GM23338 (cell line): ENCODE measurements around the gene RNF168. TPM values are rescaled to one million over a fixed set of nuclear protein-coding genes. Genes with fewer than 3 reads are reported as not detected.

Experiments
- ATAC-seq: fragments of 200-7000 bp; cut with Tn5 transposase; 3 replicates; pipeline ENCODE4 v1.9.1; 2020
- DNase-seq: peaks from one replicate; pipeline ENCODE4 v3.0.0-alpha.2; 2015; ENCODE audit warnings: low spot score
- H2AFZ ChIP-seq: fragments of 200-600 bp; sonication (generic); 2 replicates; pipeline ENCODE4 v1.8.0; 2016; ENCODE audit warnings: antibody characterized with exemption, mild to moderate bottlenecking, moderate library complexity
- H3F3A ChIP-seq: fragments of 200-600 bp; sonication (generic); replicated peaks from 2 replicates; pipeline ENCODE4 v1.8.0; 2017; ENCODE audit warnings: antibody characterized with exemption, mixed run types, low read depth
- H3K27ac ChIP-seq: fragments of 200-600 bp; sonication (generic); 2 replicates; pipeline ENCODE4 v1.6.1; 2016; ENCODE audit warnings: low read depth
- H3K27me3 ChIP-seq: fragments of 200-600 bp; sonication (generic); 2 replicates; pipeline ENCODE4 v1.8.0; 2016; ENCODE audit warnings: mild to moderate bottlenecking, mixed run types, moderate library complexity; ENCODE audit not compliant: insufficient read depth
- H3K36me3 ChIP-seq: fragments of 200-600 bp; sonication (generic); 2 replicates; pipeline ENCODE4 v1.8.0; 2016; ENCODE audit warnings: mild to moderate bottlenecking; ENCODE audit not compliant: insufficient read depth
- H3K4me1 ChIP-seq: fragments of 200-600 bp; sonication (generic); 2 replicates; pipeline ENCODE4 v1.8.0; 2016; ENCODE audit warnings: mild to moderate bottlenecking, moderate library complexity; ENCODE audit not compliant: insufficient read depth
- H3K4me2 ChIP-seq: fragments of 200-600 bp; sonication (generic); 2 replicates; pipeline ENCODE4 v1.7.1; 2017; ENCODE audit warnings: mixed run types
- H3K4me3 ChIP-seq: fragments of 200-600 bp; sonication (generic); 2 replicates; pipeline ENCODE4 v1.6.1; 2016; ENCODE audit warnings: mixed run types
- H3K79me2 ChIP-seq: fragments of 200-600 bp; sonication (generic); replicated peaks from 2 replicates; pipeline ENCODE4 v1.8.0; 2017; ENCODE audit warnings: mild to moderate bottlenecking; ENCODE audit not compliant: insufficient read depth
- H3K9me2 ChIP-seq: fragments of 200-600 bp; sonication (generic); 2 replicates; pipeline ENCODE4 v1.8.0; 2017; ENCODE audit not compliant: insufficient read depth
- H4K20me1 ChIP-seq: fragments of 200-600 bp; sonication (generic); replicated peaks from 2 replicates; pipeline ENCODE4 v1.8.0; 2017; ENCODE audit warnings: mild to moderate bottlenecking; ENCODE audit not compliant: insufficient read depth
- H3K27ac Mint-ChIP-seq: 2 replicates; pipeline ENCODE4 v1.8.0; 2020; ENCODE audit warnings: inconsistent platforms, mild to moderate bottlenecking, moderate library complexity, mixed read lengths
- H3K27me3 Mint-ChIP-seq: 3 replicates; pipeline ENCODE4 v1.8.0; 2022; ENCODE audit warnings: low read depth, mild to moderate bottlenecking, moderate library complexity, mixed read lengths, inconsistent platforms; ENCODE audit not compliant: insufficient read depth, poor library complexity
- H3K36me3 Mint-ChIP-seq: 3 replicates; pipeline ENCODE4 v1.8.0; 2021; ENCODE audit warnings: low read depth, mild to moderate bottlenecking, inconsistent platforms, moderate library complexity, mixed read lengths
- H3K4me1 Mint-ChIP-seq: 3 replicates; pipeline ENCODE4 v1.8.0; 2020; ENCODE audit warnings: mild to moderate bottlenecking, inconsistent platforms, mixed read lengths
- H3K4me3 Mint-ChIP-seq: 3 replicates; pipeline ENCODE4 v1.8.0; 2021; ENCODE audit warnings: moderate library complexity, mild to moderate bottlenecking, inconsistent platforms, mixed read lengths
- H3K9me3 Mint-ChIP-seq: 3 replicates; pipeline ENCODE4 v1.8.0; 2020; ENCODE audit warnings: moderate library complexity, mild to moderate bottlenecking, inconsistent platforms, mixed read lengths
- CREB1 ChIP-seq: fragments of 250-450 bp; sonication (Bioruptor Pico); IDR thresholded peaks from 2 replicates; pipeline ENCODE4 v1.5.0; 2020; ENCODE audit warnings: low read depth, mild to moderate bottlenecking, moderate library complexity
- EZH2 ChIP-seq: fragments of 200-600 bp; sonication (generic); IDR thresholded peaks from one replicate; pipeline ENCODE4 v1.8.0; 2017; ENCODE audit warnings: antibody characterized with exemption, mild to moderate bottlenecking, low read depth; ENCODE audit not compliant: unreplicated experiment
- EZH2phosphoT487 ChIP-seq: fragments of 200-600 bp; sonication (generic); IDR thresholded peaks from one replicate; pipeline ENCODE4 v1.8.1; 2018; ENCODE audit warnings: antibody characterized with exemption; ENCODE audit not compliant: unreplicated experiment
- JUNB ChIP-seq: IDR thresholded peaks from one replicate; pipeline ENCODE4 v1.6.1; 2016; ENCODE audit warnings: antibody characterized with exemption; ENCODE audit not compliant: unreplicated experiment
- NANOG ChIP-seq: IDR thresholded peaks from 2 replicates; pipeline ENCODE4 v1.6.1; 2016; ENCODE audit warnings: antibody characterized with exemption, borderline replicate concordance
- POLR2AphosphoS5 ChIP-seq: IDR thresholded peaks from 2 replicates; pipeline ENCODE4 v1.6.1; 2016; ENCODE audit warnings: antibody characterized with exemption, low read depth
- STAT1 ChIP-seq: IDR thresholded peaks from one replicate; pipeline ENCODE4 v1.6.1; 2016; ENCODE audit warnings: antibody characterized with exemption; ENCODE audit not compliant: unreplicated experiment
- ZNF114 ChIP-seq: fragments of 250-450 bp; sonication (Bioruptor Pico); IDR thresholded peaks from 2 replicates; pipeline ENCODE4 v1.5.0; 2020; ENCODE audit warnings: mild to moderate bottlenecking, moderate library complexity
- ZNF331 ChIP-seq: fragments of 250-450 bp; sonication (Bioruptor Pico); IDR thresholded peaks from 2 replicates; pipeline ENCODE4 v1.5.0; 2020; ENCODE audit warnings: low read depth, mild to moderate bottlenecking, moderate library complexity
- polyA plus RNA-seq: library from polyadenylated mRNA; unstranded; fragments of >200 nt; fragmentation: Nextera tagmentation; extraction: Ambion mirVana; gene quantifications from 2 replicates; pipeline ENCODE4 v1.2.1, GENCODE V29; 2016
- total RNA-seq: library from RNA; depleted of rRNA; stranded (reverse); fragments of >200 nt; shearing (Covaris generic); gene quantifications from 2 replicates; pipeline ENCODE4 v1.2.3, GENCODE V29; 2014
- TF ChIP-seq, protein P1 (sequence below): fragments of 250-450 bp; sonication (Bioruptor Pico); IDR thresholded peaks from 2 replicates; pipeline ENCODE4 v1.5.0; 2020; ENCODE audit warnings: mild to moderate bottlenecking, moderate library complexity
- TF ChIP-seq, protein P2 (sequence below): IDR thresholded peaks from 2 replicates; pipeline ENCODE4 v1.6.1; 2016; ENCODE audit warnings: antibody characterized with exemption
- TF ChIP-seq, protein P3 (sequence below), 2 experiments: fragments of 200-600 bp in 1 of 2; sonication (generic) in 1 of 2; conservative IDR thresholded peaks; 2 replicates each; pipeline versions ENCODE4 v1.5.1 to v1.6.1; 2016 to 2017; ENCODE audit warnings: antibody characterized with exemption in 2 of 2, low read depth in 2 of 2, mild to moderate bottlenecking in 2 of 2, moderate library complexity in 1 of 2
- TF ChIP-seq, protein P4 (sequence below): IDR thresholded peaks from one replicate; pipeline ENCODE4 v1.6.1; 2018; ENCODE audit warnings: antibody characterized with exemption; ENCODE audit not compliant: unreplicated experiment

The RNF168 gene
- total and polyA plus RNA-seq, 2 experiments from 2014 or later = 33.0 to 53.0 TPM

DNA sequence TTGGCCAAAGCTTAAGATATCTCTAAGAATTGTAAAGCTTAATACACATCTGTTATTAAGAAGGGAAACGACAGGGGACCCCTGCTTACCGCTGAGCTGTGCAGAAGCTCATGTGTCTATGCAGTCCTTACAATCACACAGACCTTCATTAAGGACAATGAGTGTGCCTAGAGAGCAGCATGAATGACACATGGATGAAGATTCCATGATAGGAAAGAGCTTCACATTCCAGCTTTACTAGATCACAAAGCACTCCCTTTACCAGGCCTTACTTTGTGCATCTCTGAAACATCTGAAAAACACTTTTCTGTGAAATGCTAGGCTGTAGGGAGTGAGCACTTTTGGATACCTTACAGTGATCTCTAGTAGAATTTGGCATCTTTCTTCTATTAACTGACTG lies 32.0 kb downstream of the RNF168 start:
- no peaks in the 10 kb centered on the region for H3K9me2 ChIP-seq
- Mint-ChIP-seq H3K4me1 (no peaks in the 10 kb centered on the region), H3K27ac (no peak overlapping the region), H3K4me3 (no peak overlapping the region), H3K27me3 (peaks cover 5% of the 10 kb centered on the region), H3K9me3 (no peaks in the 10 kb centered on the region), H3K36me3 (peaks cover 48% of the 10 kb centered on the region)
- 0 out of 2 replicates have a peak, but pooled peaks cover 8% of the 10 kb centered on the region for H3K79me2 ChIP-seq
- H2AFZ ChIP-seq = no peak overlapping the region
- no peak overlapping the region for H3K4me2 ChIP-seq
- no peak for ATAC-seq
- H4K20me1 ChIP-seq = peaks cover 8% of the 10 kb centered on the region; the same call in 1 of the 2 replicates
- no peaks in the 10 kb centered on the region for H3K27me3 ChIP-seq
- TF ChIP-seq ZNF331 (CRISPR knock-in tag) (no peak), ZNF114 (CRISPR knock-in tag) (no peak), POLR2AphosphoS5 (no peak), STAT1 (no peak), NANOG (no peak), JUNB (no peak), CREB1 (CRISPR knock-in tag) (no peak), EZH2phosphoT487 (no peak), EZH2 (no peak)
- TF ChIP-seq, protein P1, sequence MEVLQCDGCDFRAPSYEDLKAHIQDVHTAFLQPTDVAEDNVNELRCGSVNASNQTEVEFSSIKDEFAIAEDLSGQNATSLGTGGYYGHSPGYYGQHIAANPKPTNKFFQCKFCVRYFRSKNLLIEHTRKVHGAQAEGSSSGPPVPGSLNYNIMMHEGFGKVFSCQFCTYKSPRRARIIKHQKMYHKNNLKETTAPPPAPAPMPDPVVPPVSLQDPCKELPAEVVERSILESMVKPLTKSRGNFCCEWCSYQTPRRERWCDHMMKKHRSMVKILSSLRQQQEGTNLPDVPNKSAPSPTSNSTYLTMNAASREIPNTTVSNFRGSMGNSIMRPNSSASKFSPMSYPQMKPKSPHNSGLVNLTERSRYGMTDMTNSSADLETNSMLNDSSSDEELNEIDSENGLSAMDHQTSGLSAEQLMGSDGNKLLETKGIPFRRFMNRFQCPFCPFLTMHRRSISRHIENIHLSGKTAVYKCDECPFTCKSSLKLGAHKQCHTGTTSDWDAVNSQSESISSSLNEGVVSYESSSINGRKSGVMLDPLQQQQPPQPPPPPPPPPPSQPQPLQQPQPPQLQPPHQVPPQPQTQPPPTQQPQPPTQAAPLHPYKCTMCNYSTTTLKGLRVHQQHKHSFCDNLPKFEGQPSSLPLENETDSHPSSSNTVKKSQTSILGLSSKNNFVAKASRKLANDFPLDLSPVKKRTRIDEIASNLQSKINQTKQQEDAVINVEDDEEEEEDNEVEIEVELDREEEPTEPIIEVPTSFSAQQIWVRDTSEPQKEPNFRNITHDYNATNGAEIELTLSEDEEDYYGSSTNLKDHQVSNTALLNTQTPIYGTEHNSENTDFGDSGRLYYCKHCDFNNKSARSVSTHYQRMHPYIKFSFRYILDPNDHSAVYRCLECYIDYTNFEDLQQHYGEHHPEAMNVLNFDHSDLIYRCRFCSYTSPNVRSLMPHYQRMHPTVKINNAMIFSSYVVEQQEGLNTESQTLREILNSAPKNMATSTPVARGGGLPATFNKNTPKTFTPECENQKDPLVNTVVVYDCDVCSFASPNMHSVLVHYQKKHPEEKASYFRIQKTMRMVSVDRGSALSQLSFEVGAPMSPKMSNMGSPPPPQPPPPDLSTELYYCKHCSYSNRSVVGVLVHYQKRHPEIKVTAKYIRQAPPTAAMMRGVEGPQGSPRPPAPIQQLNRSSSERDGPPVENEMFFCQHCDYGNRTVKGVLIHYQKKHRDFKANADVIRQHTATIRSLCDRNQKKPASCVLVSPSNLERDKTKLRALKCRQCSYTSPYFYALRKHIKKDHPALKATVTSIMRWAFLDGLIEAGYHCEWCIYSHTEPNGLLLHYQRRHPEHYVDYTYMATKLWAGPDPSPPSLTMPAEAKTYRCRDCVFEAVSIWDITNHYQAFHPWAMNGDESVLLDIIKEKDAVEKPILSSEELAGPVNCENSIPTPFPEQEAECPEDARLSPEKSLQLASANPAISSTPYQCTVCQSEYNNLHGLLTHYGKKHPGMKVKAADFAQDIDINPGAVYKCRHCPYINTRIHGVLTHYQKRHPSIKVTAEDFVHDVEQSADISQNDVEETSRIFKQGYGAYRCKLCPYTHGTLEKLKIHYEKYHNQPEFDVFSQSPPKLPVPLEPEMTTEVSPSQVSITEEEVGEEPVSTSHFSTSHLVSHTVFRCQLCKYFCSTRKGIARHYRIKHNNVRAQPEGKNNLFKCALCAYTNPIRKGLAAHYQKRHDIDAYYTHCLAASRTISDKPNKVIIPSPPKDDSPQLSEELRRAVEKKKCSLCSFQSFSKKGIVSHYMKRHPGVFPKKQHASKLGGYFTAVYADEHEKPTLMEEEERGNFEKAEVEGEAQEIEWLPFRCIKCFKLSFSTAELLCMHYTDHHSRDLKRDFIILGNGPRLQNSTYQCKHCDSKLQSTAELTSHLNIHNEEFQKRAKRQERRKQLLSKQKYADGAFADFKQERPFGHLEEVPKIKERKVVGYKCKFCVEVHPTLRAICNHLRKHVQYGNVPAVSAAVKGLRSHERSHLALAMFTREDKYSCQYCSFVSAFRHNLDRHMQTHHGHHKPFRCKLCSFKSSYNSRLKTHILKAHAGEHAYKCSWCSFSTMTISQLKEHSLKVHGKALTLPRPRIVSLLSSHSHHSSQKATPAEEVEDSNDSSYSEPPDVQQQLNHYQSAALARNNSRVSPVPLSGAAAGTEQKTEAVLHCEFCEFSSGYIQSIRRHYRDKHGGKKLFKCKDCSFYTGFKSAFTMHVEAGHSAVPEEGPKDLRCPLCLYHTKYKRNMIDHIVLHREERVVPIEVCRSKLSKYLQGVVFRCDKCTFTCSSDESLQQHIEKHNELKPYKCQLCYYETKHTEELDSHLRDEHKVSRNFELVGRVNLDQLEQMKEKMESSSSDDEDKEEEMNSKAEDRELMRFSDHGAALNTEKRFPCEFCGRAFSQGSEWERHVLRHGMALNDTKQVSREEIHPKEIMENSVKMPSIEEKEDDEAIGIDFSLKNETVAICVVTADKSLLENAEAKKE (CRISPR knock-in tag) = no peak
- TF ChIP-seq, protein P2, sequence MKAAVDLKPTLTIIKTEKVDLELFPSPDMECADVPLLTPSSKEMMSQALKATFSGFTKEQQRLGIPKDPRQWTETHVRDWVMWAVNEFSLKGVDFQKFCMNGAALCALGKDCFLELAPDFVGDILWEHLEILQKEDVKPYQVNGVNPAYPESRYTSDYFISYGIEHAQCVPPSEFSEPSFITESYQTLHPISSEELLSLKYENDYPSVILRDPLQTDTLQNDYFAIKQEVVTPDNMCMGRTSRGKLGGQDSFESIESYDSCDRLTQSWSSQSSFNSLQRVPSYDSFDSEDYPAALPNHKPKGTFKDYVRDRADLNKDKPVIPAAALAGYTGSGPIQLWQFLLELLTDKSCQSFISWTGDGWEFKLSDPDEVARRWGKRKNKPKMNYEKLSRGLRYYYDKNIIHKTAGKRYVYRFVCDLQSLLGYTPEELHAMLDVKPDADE = no peak
- TF ChIP-seq, protein P3, sequence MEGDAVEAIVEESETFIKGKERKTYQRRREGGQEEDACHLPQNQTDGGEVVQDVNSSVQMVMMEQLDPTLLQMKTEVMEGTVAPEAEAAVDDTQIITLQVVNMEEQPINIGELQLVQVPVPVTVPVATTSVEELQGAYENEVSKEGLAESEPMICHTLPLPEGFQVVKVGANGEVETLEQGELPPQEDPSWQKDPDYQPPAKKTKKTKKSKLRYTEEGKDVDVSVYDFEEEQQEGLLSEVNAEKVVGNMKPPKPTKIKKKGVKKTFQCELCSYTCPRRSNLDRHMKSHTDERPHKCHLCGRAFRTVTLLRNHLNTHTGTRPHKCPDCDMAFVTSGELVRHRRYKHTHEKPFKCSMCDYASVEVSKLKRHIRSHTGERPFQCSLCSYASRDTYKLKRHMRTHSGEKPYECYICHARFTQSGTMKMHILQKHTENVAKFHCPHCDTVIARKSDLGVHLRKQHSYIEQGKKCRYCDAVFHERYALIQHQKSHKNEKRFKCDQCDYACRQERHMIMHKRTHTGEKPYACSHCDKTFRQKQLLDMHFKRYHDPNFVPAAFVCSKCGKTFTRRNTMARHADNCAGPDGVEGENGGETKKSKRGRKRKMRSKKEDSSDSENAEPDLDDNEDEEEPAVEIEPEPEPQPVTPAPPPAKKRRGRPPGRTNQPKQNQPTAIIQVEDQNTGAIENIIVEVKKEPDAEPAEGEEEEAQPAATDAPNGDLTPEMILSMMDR (conservative IDR thresholded peaks at IDR 0.05; ENCODE audit: low read depth in 2 of 2) = no peak
- TF ChIP-seq, protein P4, sequence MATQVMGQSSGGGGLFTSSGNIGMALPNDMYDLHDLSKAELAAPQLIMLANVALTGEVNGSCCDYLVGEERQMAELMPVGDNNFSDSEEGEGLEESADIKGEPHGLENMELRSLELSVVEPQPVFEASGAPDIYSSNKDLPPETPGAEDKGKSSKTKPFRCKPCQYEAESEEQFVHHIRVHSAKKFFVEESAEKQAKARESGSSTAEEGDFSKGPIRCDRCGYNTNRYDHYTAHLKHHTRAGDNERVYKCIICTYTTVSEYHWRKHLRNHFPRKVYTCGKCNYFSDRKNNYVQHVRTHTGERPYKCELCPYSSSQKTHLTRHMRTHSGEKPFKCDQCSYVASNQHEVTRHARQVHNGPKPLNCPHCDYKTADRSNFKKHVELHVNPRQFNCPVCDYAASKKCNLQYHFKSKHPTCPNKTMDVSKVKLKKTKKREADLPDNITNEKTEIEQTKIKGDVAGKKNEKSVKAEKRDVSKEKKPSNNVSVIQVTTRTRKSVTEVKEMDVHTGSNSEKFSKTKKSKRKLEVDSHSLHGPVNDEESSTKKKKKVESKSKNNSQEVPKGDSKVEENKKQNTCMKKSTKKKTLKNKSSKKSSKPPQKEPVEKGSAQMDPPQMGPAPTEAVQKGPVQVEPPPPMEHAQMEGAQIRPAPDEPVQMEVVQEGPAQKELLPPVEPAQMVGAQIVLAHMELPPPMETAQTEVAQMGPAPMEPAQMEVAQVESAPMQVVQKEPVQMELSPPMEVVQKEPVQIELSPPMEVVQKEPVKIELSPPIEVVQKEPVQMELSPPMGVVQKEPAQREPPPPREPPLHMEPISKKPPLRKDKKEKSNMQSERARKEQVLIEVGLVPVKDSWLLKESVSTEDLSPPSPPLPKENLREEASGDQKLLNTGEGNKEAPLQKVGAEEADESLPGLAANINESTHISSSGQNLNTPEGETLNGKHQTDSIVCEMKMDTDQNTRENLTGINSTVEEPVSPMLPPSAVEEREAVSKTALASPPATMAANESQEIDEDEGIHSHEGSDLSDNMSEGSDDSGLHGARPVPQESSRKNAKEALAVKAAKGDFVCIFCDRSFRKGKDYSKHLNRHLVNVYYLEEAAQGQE = no peak
- no peak for DNase-seq
- no peak overlapping the region for H3K4me3 ChIP-seq
- H3K36me3 ChIP-seq = peaks cover 33% of the 10 kb centered on the region
- H3K27ac ChIP-seq = no peak overlapping the region
- no peaks in the 10 kb centered on the region for H3K4me1 ChIP-seq
- no peaks in the 10 kb centered on the region for H3F3A ChIP-seq
